Stimulated activated CD8-positive, alpha-beta memory T cell treated with anti-CD3 and anti-CD28 coated beads, Interleukin-7, amount 100 ng/mL, for 4 hours (primary cell): Measurements from ENCODE around the gene SLC25A17.
"Not testable (repeated sequence)": the region's sequence is repeated elsewhere in the genome, so short reads cannot be mapped to it uniquely, and the experiment has no call there.

Source experiments
- DNase-seq, 2 donors: peaks; one replicate each; pipeline ENCODE4 v3.0.0-alpha.2; 2020; ENCODE audit warnings: low read depth in 2 of 2

Gene SLC25A17

GRCh38 chr22:40720156-40720537 is 99.0 kb downstream of the SLC25A17 start:
- not testable (repeated sequence) for DNase-seq
